Fibroblast of mammary gland (primary cell): Measurements from ENCODE around the gene MYH2.

Source experiments
- DNase-seq: peaks from one replicate; pipeline ENCODE4 v3.0.0-alpha.2; 2010; ENCODE audit warnings: low read depth
- H3K4me3 ChIP-seq: 2 replicates; pipeline ENCODE4 v1.5.1; 2011; ENCODE audit warnings: low read depth, mild to moderate bottlenecking, low read length, moderate library complexity; ENCODE audit not compliant: control insufficient read depth
- TF ChIP-seq, protein P1 (sequence below): conservative IDR thresholded peaks from 2 replicates; pipeline ENCODE4 v1.5.1; 2011; ENCODE audit warnings: low read depth, low read length, inconsistent platforms; ENCODE audit not compliant: control insufficient read depth, insufficient read depth

The MYH2 gene

DNA sequence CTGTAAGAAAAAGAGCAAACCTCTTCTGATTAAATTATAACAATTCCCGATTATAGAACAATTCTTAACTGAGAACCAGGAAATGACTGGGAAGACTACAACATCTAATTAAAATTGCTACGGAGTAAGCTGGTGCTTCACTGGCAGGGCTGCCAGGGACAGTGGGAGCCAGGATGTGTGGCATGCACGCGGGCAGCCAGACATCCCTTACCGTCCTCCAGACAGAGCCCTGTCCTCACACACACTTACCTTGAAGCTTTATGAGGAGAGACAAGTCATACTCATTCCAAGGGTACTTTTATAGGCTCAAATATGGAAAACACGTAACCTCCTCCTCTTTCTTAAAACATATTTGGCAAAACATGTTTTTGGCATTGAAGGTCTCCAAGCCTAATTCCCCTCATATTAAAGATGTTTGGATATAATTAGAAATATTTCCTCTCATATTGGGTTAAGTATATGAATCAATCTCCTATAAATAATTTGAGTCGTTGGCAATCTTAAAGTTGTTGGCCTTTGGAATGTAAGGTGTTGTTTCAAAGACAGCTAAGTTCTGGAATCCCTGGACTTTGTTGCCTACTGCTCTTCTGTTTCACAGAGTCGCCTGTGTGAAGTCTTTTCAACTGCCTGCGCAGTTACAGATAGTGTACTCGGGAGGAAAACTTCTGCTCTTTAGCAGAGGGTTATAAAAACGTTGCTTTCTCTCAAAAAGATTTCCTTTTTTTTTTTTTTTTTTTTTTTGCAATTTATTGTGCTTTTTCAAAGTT is 31.0 kb downstream of the MYH2 start, which contains the start of gene MYH1:
Gene MYH1, minus strand, starts transcription at position 272 of the 767 bp plus-strand sequence. CDS start 1,900 bp downstream, outside the sequence.
- TF ChIP-seq, protein P1, sequence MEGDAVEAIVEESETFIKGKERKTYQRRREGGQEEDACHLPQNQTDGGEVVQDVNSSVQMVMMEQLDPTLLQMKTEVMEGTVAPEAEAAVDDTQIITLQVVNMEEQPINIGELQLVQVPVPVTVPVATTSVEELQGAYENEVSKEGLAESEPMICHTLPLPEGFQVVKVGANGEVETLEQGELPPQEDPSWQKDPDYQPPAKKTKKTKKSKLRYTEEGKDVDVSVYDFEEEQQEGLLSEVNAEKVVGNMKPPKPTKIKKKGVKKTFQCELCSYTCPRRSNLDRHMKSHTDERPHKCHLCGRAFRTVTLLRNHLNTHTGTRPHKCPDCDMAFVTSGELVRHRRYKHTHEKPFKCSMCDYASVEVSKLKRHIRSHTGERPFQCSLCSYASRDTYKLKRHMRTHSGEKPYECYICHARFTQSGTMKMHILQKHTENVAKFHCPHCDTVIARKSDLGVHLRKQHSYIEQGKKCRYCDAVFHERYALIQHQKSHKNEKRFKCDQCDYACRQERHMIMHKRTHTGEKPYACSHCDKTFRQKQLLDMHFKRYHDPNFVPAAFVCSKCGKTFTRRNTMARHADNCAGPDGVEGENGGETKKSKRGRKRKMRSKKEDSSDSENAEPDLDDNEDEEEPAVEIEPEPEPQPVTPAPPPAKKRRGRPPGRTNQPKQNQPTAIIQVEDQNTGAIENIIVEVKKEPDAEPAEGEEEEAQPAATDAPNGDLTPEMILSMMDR, result no peak
- DNase-seq, result no peak
- no peak within 1 kb of the TSS for H3K4me3 ChIP-seq

DNA sequence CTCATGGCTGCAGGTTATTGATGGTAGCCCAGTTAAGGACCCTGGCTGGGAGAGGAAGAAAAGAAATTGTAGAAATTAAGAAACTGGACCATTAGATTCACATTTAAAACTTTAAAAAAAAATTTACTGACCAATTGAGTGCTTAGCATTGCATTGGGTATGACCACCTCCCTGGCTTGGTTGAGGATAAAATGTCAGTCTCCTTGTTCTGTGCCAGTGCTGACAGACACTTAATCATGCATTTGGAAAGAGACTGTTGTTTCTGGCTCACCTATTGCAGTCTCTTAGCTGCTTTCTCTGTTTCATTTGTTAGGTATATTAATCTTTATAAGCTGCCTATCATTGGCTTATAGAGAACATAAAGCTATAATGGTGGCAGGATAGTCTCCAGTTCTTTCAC is 32.8 kb downstream of the MYH2 start:
- TF ChIP-seq, protein P1, result no peak
- DNase-seq, result no peak
- H3K4me3 ChIP-seq, result no peak overlapping the region

DNA sequence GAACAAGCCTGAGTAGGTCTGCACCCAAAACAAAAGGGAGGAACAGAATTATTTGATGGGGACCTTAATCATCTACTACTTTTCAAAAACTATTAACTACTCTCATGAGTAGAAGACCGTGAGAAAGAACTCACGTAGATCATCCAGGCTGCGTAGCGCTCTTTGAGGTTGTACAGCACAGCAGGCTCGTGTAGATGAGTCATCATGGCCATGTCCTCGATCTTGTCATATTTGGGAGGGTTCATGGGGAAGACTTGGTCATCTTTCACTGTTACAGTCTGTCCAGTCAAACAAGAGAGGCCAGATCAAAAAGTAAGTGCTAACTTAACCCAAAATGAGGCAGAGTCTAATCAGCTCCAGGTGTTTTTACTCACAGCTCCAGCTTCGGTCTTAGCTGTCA is 33.4 kb downstream of the MYH2 start:
- TF ChIP-seq, protein P1, result no peak

DNA sequence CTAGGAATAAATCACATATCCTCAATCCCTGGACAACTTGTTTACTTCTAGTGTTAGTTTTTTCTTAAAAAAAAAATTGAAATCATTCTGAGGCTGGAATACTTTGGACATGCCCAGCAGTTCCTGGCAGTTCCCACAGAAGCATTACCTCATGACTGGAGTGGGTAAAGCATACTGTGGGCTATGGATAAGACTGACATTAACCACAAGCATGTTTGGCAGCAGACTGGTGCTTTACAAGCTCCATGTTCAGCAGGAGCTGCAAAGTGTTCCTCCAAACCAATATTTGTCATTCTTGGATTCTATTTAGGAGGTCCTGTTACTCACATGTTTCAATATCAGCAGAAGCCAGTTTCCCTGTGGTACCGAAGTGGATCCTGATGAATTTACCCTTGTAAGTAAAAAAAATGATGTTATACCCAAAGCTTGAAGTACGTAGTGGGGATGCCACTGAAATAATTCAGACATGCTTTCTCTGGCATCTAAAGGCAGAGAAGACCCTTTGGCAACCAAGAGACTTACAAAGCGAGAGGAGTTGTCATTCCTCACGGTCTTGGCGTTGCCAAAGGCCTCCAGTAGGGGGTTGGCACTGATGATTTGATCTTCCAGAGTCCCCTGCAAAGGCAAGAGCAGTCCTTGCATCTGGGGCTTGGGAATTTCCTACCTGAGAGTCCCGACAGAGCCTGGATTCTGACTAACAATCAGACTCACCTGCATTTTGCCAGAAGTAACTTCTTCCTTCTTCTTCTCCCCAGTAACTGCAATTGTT is 36.0 kb downstream of the MYH2 start:
- H3K4me3 ChIP-seq, result no peak overlapping the region
- TF ChIP-seq, protein P1, result no peak
- DNase-seq, result peak; percentile 64

More for the DNA sequence above, 33.4 kb downstream of the MYH2 start:
- DNase-seq, result peak; percentile 9
- H3K4me3 ChIP-seq, result no peak overlapping the region

DNA sequence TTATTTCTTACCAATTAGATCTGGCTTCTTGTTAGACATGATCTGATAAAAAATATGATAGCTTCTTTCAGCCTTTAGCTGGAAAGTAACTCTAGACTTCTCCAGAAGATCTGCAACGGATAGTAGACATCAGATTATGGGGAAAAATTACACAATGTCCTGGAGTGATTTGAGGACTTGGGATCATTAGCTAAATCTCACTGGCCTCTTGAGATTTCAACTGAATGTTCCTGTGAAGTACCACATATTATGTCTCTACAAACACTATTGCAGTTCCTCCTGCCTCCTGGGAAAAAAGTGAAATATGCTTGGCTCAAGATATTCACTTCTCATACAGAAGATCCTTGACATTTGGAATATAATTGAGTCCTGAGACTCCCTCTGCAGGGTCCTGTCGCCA is 36.6 kb downstream of the MYH2 start:
- TF ChIP-seq, protein P1, result no peak
- no peak overlapping the region for H3K4me3 ChIP-seq
- peak; percentile 7 for DNase-seq

DNA sequence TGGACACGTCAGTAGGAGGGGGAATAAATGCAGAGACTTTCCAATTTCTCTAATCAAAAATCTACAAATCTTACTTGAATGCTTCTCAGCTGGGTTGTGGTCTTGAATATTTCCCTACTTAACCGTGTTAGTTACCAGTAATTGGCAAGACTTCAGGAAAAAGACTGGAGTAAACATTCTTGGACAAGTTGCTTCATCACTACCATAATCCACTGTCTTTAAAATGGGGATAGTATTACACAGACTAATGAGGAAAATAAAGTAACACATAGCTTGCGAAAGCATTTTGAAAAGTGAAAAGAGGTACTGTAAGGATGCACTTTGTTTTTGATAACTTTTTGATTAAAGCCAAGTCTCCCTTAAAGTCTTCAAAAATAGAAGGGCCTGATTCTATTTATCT is 49.5 kb downstream of the MYH2 start:
- H3K4me3 ChIP-seq, result no peak overlapping the region
- TF ChIP-seq, protein P1, result no peak
- peak; percentile 8 for DNase-seq
